ENCODE measurements around the gene SNRNP48.

The SNRNP48 gene, protein sequence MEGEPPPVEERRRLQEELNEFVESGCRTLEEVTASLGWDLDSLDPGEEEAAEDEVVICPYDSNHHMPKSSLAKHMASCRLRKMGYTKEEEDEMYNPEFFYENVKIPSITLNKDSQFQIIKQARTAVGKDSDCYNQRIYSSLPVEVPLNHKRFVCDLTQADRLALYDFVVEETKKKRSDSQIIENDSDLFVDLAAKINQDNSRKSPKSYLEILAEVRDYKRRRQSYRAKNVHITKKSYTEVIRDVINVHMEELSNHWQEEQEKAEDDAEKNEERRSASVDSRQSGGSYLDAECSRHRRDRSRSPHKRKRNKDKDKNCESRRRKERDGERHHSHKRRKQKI

DNA sequence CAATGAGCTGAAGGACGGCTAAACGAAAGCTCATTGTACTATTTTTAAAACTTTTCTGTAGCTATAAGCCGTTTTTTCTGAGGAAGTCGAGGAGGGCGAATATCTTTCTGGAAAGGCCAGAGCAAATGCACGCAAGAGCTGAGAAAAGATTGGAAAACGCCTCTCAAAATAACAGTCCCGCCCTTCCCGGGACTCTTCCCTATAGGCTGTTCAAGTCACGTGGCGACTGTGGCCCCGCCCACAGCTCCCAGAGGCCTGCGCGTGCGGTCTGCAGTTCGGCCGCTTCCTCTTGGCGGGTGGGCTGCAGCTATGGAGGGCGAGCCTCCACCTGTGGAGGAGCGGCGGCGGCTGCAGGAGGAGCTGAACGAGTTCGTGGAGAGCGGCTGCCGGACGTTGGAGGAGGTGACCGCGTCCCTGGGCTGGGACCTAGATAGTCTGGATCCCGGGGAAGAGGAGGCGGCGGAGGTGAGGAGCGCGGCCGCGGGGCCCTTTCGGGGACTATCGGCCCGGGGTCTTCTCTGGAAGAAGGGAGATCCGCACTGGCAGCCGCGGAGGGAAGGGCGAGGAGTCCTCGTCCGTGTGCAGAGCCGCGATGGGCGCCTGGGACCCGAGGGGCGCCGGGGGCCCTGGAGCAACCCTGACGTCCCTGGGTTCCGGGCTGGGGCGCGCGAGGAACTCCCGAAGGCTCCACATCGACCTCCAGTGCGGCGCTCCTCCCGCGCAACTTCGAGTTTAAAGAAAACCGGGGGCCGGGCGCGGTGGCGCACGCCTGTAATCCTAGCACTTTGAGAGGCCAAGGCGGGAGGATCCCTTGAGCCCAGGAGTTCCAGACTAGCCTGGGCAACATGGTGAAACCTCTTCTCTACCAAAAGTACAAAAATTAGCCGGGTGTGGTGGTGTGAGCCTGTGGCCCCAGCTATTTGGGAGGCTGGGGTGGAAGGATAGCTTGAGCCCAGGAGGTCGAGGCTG is at the start of gene SNRNP48:
Gene SNRNP48, plus strand, starts transcription at position 250 of the 969 bp plus-strand sequence. Its CDS starts 60 bp downstream, at position 310.
- DNase-seq (ENCODE audit: low read depth in 2 of 2), result peak; percentile 86 to 87

DNA sequence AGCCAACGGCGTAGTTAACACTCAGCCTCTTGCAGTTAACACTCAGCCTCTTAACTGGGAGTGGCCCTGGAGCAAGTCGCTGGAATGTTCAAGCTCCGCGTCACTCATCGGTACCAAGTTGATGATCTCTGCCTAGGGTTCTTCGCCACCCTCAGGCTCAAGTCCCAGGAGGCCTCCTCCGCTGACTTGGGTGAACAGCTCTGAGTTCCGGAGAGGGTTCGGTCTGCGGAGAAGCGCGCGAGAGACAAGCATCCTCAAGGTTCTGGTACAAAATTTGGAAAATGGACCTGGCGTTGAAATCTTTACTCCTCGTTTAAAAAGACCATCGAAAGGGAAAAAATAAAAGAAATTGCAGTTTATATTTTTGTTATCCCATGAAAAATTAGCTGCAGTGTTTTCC is 49.4 kb upstream of the SNRNP48 start:
- DNase-seq (ENCODE audit: low read depth in 2 of 2), result no peak

DNA sequence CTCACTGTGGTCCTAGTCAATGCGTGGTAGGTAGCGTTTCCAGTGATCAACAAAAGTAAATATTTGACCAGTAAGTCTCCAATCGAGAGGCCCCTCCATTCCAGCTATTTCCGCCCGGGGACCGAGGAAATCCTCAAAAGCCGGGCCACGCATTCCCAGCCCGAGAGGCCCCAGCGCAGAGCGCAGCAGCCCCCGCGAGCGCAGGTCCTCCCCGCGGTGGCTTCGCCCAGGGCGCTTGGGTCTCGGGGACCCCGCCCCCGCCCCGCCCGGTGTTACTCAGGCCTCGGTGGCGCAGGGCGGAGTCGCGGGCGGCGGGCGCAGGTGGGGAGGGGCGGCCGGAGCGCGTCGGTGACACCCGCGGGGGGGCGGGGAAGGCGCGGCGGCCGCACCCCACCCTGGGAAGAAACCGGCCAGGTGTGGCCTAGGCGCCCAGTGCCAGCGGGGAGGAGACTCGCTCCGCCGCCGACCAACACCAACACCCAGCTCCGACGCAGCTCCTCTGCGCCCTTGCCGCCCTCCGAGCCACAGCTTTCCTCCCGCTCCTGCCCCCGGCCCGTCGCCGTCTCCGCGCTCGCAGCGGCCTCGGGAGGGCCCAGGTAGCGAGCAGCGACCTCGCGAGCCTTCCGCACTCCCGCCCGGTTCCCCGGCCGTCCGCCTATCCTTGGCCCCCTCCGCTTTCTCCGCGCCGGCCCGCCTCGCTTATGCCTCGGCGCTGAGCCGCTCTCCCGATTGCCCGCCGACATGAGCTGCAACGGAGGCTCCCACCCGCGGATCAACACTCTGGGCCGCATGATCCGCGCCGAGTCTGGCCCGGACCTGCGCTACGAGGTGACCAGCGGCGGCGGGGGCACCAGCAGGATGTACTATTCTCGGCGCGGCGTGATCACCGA is 48.6 kb upstream of the SNRNP48 start, which contains the start of gene DSP:
Gene DSP, plus strand, starts transcription at position 497 of the 890 bp plus-strand sequence. Its CDS starts 245 bp downstream, at position 742.
- DNase-seq (ENCODE audit: low read depth in 2 of 2), result peak; percentile 6 to 14

DNA sequence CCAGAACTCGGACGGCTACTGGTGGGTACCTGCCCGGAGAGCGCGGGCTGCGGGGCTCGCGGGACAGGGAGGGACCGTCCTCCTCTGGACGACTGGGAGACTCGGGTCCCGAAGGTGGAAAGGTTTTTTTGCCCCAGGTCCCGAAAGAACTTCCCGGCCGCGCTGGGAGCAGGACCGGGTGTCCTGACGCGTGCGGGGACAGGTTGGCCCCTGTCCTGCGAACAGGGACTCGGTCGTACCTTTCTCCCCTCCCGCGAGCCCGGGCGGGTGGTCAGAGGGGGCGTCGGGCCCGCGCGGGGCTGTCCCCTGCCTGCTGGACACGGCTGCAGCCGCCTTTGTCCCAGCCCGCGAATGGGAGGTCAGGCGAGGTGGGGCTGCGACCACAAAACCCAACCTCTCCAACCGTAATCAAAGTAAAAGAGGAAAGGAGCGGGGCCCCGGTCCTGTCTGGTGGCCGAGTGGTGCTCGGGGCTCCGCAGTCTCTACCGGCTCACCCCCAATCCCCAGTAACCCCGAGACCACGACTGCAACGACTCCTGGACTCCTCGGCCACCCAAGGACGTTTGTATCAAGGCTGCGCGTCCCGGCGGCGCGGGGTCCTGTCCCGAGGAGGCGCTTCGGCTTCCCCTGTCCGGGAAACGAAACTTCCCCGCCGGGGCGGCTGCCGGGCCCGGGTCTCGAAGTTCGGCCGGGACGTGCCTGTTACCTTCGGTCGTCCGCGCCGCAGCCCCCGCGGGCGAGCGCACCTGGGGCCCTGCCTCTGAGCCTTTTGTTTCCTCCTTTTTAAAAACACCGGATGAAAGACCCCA is 47.7 kb upstream of the SNRNP48 start:
- DNase-seq (ENCODE audit: low read depth in 2 of 2), result no peak

DNA sequence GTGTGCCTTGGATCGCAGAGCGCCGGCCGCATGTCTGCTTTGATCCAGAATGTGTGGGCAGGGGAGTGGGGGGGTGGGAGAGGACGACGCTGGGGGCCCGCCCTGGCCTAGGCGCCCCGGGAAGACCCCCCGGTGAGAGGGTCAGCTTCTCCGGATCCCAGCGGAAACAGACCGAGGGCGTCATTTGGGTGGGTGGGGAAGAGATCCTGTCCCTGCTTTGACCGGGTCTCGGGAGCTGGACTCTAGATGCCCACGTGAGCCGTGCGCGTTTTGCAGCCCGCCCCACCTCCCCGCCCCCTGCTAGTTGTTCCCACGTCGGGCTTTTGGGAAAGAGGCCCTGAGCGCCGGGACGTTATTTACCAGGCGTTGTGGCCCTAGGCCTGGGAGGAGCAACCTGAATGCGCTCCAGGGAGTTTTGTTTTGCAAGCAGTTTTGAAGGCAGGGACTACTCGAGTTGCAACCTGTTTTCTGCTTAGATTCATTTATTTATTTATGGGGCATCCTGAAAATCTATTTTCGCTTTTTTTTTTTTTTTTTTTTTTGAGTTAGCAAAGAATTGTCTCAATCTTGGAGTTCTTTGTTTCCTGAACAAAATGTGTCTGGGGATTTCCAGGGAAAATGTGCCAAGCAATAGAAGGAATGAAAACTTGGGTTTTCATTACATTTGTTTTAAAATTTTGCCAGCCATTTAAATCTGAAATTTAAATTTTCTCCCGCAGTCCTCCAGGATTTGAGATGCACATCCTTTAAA is 46.9 kb upstream of the SNRNP48 start:
- no peak for DNase-seq (ENCODE audit: low read depth in 2 of 2)

DNA sequence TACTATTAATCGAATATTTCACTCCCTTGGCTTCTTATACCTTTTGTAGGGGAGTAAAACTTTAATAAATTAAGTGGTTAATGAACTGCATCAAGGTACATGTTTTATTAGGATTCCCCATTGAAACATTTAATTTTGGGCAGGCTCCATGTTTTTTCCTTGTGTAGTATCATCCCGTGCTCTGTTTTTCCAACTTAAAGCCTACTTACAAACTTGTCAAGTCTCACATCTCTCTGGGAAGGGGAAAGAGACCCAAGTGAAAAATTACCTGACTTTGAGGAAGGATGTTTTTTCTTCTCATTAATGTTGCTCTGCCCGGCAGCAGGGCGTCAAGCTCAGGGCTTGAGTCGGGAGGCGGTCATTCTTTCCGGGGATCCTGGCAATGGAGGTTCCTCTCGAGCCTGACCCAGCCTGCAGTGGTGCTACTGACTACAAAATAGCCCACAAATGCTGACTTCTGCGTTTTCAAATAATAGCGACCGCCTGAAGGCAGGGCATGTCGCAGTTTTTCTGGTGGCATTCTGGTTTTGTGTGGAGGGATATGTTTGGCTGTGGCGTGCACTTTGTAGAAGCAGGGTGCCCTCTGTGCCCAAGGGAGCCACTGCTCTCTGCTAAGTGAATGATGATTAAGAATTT is 46.1 kb upstream of the SNRNP48 start:
- no peak for DNase-seq (ENCODE audit: low read depth in 2 of 2)

DNA sequence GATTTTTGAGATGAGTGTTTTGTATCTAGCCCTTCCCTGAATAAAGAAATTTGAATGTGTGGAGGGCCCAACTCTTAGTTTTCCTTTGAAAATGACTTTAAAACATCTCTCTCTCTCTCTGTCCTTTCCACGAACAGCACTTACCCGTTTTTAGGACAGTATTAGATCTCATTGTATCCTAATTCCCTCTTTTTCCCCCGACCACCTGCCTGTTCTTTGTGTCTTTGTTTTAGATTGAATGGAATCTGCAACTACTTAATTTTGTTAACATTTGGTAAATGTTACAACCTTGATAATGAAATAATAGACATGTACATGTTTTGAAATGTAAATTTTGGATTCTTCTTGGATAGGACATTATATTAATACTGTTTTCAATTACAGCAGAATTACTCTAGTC is 45.4 kb upstream of the SNRNP48 start:
- no peak for DNase-seq (ENCODE audit: low read depth in 2 of 2)

DNA sequence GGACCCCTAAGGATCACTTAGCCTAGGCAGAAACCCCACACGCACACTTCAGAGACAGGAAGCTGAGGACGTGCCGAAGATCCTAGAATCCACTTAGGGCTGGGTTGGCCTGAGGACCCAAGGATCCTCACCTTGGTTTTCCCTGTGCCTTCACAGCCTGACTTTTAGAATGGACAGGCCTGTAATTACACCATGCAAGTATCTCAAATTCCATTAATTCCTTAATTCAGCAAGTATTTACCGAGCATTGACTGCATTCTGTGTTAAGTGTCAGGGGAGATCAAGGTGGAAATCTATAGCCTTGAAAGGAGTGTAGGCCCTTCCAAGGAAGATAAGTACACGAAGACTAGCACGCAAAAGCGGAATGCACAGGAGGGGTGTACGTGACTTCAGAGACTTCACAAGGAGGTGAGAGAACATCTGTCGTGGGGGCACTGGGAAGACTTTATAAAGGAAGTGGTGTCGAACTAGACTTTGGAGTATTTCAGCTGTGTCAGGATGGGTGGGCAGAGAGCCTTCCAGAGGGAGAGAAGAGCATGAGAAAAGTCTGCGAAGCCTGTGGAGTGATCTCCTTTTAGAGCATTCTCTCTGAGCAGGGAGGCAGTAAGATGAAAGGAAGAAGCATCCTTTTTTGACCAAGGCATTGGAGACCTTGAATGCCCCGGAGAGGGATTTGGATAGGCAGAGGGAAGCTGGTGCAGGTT is 44.5 kb upstream of the SNRNP48 start:
- DNase-seq (ENCODE audit: low read depth in 2 of 2), result no peak

DNA sequence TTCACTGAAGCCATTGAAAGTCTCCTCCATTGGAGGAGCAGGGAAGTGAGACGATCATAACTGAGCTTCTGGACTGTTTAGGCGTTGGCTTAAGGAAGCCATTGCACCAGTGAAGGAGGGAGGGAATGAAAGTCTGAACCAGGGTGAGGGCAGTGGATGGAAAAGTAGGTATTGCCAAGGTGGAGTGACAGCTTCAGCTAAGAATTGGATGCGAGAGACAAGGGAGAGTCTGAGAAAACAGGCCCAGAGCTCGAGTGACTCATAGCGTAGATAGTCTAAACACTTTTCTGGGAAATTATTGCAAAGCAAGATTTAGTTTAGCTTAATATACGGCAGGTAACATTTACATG is 44.0 kb upstream of the SNRNP48 start:
- no peak for DNase-seq (ENCODE audit: low read depth in 2 of 2)

DNA sequence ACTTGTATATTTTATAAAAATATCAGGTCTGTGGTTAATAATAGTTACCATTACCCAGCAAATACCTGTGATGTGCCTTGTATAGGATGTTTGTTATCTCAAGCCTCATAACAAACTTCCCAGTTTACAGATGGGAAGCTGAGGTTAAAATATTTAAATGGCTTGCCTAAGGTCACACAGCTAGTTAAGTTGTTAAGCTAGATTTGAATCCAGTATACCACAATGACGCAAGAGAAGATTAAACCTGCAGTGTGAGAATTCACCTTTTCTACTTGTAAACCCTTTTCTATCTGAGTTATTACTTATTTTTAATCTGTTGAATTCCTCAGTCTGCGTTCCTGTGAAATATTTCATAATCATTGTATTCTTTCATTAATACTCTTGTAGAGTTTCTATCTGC is 43.6 kb upstream of the SNRNP48 start:
- no peak for DNase-seq (ENCODE audit: low read depth in 2 of 2)

DNA sequence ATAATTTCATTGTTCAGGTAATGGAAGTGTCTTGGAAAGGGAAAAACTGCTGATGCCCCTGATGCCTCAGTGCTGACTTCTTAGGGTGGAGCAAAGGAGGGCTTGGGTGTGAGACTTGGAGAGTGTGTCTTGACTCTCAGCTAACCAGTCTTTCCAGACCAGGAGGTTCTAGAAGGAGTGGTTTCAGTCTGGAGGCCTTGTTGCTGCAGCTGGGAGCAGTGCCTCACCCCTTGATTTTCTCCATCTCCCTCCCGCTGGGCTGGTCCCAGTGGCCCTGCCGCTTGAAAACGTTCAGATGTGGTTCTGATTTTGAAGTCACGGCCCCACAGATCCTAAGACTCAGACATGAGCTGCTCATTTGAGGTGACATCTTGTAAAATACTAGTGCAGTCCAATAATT is 43.1 kb upstream of the SNRNP48 start:
- no peak for DNase-seq (ENCODE audit: low read depth in 2 of 2)

DNA sequence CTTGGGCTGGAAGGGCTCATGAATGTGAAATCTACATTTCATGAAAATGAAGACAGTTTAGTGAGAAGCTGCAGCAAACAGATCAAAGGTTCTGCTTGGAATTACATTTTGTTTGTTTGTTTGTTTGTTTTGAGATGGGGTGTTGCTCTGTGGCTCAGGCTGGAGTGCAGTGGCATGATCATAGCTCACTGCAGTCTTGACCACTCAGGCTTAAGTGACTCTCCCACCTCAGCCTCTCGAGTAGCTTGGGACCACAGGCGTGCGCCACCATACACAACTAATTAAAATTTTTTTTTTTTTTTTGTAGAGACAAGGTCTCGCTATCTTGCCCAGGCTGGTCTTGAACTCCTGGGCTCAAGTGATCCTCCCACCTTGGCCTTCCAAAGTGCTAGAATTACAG is 42.7 kb upstream of the SNRNP48 start:
- no peak for DNase-seq (ENCODE audit: low read depth in 2 of 2)

DNA sequence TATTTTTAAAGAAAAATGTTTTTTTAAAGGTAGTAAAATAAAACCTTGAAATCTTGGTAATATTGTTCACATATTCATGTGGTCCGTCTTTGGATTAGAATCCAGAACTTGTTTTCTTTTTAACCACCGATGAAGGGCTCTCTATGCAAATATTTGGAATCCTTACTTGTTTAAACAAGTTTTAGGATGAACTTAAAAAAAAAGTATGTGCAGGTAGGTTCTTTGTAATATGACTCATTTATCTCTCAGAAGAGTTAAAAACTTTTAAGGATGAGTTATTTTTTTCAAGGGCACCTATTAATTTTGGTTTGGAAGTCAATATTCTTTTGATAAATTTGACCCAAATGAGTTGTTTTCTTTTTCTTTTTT is 39.6 kb upstream of the SNRNP48 start:
- DNase-seq (ENCODE audit: low read depth in 2 of 2), result no peak

DNA sequence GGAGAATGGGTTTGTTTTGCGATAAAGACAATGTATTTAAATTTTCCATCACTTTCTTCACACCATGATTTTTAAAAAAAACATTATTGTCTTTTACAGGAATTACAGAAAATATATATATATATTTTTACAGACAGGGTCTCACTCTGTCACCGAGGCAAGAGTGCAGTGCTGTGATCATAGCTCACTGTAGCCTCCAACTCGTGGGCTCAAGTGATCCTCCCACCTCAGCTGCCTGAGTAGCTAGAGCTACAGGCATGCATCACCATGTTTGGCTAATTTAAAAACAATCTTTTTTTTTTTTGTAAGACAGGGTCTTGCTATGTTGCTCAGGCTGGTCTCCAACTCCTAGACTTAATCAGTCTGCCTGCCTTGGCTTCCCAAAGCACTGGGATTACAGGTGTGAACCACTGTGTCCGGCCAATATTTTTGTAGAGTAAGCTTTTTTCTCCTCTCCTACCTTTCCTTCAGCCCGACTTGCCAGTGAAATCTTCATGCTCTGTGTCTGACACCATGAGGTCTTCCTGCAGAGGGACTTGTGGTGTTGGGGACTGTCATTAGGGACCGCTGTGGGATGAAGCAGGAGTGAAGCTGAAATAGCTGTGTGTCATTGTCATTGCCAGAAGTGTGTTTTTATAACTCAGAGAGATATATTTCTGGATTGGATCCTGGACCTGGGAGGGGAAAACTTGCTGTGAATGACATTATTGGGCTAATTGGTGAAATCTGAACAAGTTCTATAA is 35.3 kb upstream of the SNRNP48 start:
- DNase-seq (ENCODE audit: low read depth in 2 of 2), result no peak

DNA sequence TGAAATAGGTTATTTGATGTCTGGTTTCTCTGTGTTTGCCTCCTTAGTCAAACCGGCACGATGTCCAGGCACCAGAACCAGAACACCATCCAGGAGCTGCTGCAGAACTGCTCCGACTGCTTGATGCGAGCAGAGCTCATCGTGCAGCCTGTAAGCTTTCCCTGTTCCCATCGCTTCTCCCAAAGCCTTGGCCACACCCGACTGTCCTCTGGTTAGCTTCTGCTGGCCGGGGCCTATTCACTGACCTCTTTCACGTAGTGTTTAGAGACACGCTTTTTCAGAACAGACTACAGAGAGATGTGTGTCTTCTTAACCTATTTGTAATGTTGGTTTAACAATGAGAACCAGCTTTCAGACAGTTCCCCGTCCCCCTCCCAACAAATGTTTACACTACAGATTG is 34.3 kb upstream of the SNRNP48 start:
- no peak for DNase-seq (ENCODE audit: low read depth in 2 of 2)

DNA sequence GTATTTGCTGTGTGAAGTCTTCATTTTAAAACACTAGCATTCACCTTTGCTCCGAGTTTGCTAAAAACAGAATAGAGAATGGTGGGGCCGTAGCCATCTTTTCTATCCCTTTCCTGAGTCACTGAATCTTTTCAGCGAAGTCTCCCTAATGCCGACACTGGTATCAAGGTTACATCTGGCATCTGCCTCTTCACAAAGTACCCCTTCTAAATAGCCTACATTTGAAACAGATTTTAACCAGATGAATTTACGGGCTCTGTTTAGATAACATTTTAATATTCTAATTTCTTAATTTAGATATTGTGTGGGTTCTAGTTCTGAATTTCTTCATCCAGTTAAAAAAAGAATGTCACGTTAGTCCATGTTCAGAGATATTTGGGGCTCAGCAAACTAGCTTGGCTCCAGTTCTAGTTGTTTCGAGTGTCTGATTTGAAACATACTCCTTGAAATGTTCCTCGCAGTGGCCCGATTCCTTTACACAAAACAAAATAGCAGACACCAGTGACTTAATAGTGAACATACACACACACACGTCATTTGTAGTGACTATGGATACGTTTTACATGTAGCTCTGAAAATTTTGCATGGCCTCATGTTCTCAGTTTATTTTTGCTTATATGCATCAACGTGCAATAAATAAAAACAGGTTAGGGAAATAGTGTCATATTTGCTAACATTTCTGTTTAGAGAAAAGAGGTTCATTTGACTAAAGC is 33.4 kb upstream of the SNRNP48 start:
- no peak for DNase-seq (ENCODE audit: low read depth in 2 of 2)

DNA sequence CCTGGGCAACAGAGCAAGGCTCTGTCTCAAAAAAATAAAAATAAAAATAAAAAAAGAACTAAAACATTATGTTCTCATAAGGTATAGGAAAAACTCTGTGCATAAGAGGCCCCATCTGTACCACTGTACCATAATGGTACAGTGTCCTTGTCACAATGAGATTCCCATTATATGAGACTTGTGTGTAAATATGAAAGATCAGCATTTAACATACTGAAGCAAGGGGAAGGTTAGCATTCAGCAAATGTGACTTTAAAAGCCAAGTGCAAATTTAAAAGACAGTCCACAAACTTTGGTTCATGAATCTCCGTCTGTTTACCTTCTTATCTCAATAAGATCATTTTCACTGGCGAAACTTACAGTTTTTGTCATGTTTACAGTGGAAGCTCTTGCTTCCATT is 32.3 kb upstream of the SNRNP48 start:
- DNase-seq (ENCODE audit: low read depth in 2 of 2), result no peak

DNA sequence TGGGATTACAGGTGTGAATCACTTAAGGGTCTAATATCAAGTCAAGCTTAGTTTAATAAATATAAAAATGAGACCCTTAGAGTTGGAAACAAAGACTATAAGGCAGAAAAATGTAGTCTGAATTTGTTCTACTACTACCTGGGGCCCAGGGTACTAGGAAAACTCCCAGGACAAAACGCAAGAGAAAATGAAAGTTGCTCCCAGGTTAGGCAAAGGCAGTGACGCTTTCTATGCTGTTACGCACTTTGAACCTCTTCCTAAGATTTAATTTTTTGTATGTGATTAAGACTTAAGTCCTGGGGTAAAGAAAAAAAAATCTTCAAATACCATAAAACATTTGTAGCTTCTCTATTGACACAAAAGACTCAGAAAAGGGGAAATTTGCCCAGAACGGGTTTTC is 31.2 kb upstream of the SNRNP48 start:
- no peak for DNase-seq (ENCODE audit: low read depth in 2 of 2)

All from stimulated activated CD8-positive, alpha-beta memory T cell treated with anti-CD3 and anti-CD28 coated beads, Interleukin-2, amount 100 ng/mL, for 48 hours (primary cell).